Measurements from ENCODE around the gene ZMYND8. TPM values are rescaled to one million over a fixed set of nuclear protein-coding genes. Genes with fewer than 3 reads are reported as not detected.

Gene ZMYND8
- total RNA-seq, 1 donor, result 18.8 TPM

- Histone ChIP-seq H3K9me3 (ENCODE audit: low read depth, low read length) (no peaks in the 10 kb centered on the region), H3K4me3 (ENCODE audit: insufficient read depth, low read length) (peak overlapping the region; percentile 42), H3K79me2 (ENCODE audit: insufficient read depth, low read length) (peaks cover 65% of the 10 kb centered on the region), H3K36me3 (ENCODE audit: insufficient read depth, low read length) (no peaks in the 10 kb centered on the region), H3K4me2 (ENCODE audit: insufficient read depth, low read length) (peak overlapping the region; percentile 59), H4K20me1 (ENCODE audit: insufficient read depth, low read length) (no peaks in the 10 kb centered on the region), H3K27me3 (ENCODE audit: insufficient read depth, low read length) (no peaks in the 10 kb centered on the region), H2AFZ (ENCODE audit: low read length) (peak overlapping the region; percentile 64), H3K27ac (ENCODE audit: low read depth, low read length) (peak overlapping the region; percentile 96), H3K4me1 (ENCODE audit: insufficient read depth, low read length) (peaks cover 56% of the 10 kb centered on the region)
- DNase-seq (ENCODE audit: insufficient read length, low spot score, missing footprints), result peak; percentile 84
- no peak for TF ChIP-seq CTCF (IDR thresholded peaks at IDR 0.05; ENCODE audit: extremely low read depth, low read depth, low read length)
Measured at GRCh38 chr20:47318586-47319516, 37.6 kb downstream of the ZMYND8 start.

GRCh38 chr20:47318027-47318585 lies 38.4 kb downstream of the ZMYND8 start:
- no peaks in the 10 kb centered on the region for H3K9me3 ChIP-seq (ENCODE audit: low read depth, low read length)
- H3K27me3 ChIP-seq (ENCODE audit: insufficient read depth, low read length), result no peaks in the 10 kb centered on the region
- H3K36me3 ChIP-seq (ENCODE audit: insufficient read depth, low read length), result no peaks in the 10 kb centered on the region
- H3K27ac ChIP-seq (ENCODE audit: low read depth, low read length), result peak overlapping the region; percentile 96
- peak overlapping the region; percentile 42 for H3K4me3 ChIP-seq (ENCODE audit: insufficient read depth, low read length)
- H2AFZ ChIP-seq (ENCODE audit: low read length), result no peak overlapping the region
- peaks cover 58% of the 10 kb centered on the region for H3K79me2 ChIP-seq (ENCODE audit: insufficient read depth, low read length)
- H3K4me1 ChIP-seq (ENCODE audit: insufficient read depth, low read length), result peaks cover 56% of the 10 kb centered on the region
- peak; percentile 81 for DNase-seq (ENCODE audit: insufficient read length, low spot score, missing footprints)
- no peaks in the 10 kb centered on the region for H4K20me1 ChIP-seq (ENCODE audit: insufficient read depth, low read length)
- H3K4me2 ChIP-seq (ENCODE audit: insufficient read depth, low read length), result peak overlapping the region; percentile 59
- no peak for TF ChIP-seq CTCF (IDR thresholded peaks at IDR 0.05; ENCODE audit: extremely low read depth, low read depth, low read length)

GRCh38 chr20:47317127-47317895 lies 39.2 kb downstream of the ZMYND8 start:
- no peak overlapping the region for H3K4me3 ChIP-seq (ENCODE audit: insufficient read depth, low read length)
- H3K4me1 ChIP-seq (ENCODE audit: insufficient read depth, low read length), result peaks cover 56% of the 10 kb centered on the region

More at GRCh38 chr20:47317127-47317895, 39.2 kb downstream of the ZMYND8 start:
- Histone ChIP-seq H3K27ac (ENCODE audit: low read depth, low read length) (peak overlapping the region; percentile 96), H4K20me1 (ENCODE audit: insufficient read depth, low read length) (no peaks in the 10 kb centered on the region), H3K27me3 (ENCODE audit: insufficient read depth, low read length) (no peaks in the 10 kb centered on the region), H3K79me2 (ENCODE audit: insufficient read depth, low read length) (peaks cover 58% of the 10 kb centered on the region), H2AFZ (ENCODE audit: low read length) (peak overlapping the region; percentile 5), H3K9me3 (ENCODE audit: low read depth, low read length) (no peaks in the 10 kb centered on the region), H3K36me3 (ENCODE audit: insufficient read depth, low read length) (peaks cover 1% of the 10 kb centered on the region), H3K4me2 (ENCODE audit: insufficient read depth, low read length) (peak overlapping the region; percentile 59)
- no peak for TF ChIP-seq CTCF (IDR thresholded peaks at IDR 0.05; ENCODE audit: extremely low read depth, low read depth, low read length)
- DNase-seq (ENCODE audit: insufficient read length, low spot score, missing footprints), result peak; percentile 96
